Body of pancreas (tissue), 4 donors: ENCODE data around the gene MUS81. TPM values are rescaled to one million over a fixed set of nuclear protein-coding genes. Genes with fewer than 3 reads are reported as not detected.

Source experiments
- ATAC-seq: fragments of 150-250 bp; one replicate; pipeline ENCODE4 v1.9.1; 2016
- DNase-seq, 4 donors: peaks; one replicate each; pipeline ENCODE4 v3.0.0-alpha.2; 2019
- H3K27ac ChIP-seq, 4 donors: fragments of 200-600 bp; sonication (generic); 1 replicate in 3 of 4; 2 replicates in 1 of 4; pipeline versions ENCODE4 v1.5.1 to v1.6.1; 2016 to 2019; ENCODE audit warnings: mild to moderate bottlenecking in 1 of 4, mixed read lengths in 1 of 4, moderate library complexity in 1 of 4
- H3K27me3 ChIP-seq, 2 donors: fragments of 200-600 bp; sonication (generic); one replicate each; pipeline ENCODE4 v1.6.0; 2016; ENCODE audit warnings: mild to moderate bottlenecking in 1 of 2
- H3K36me3 ChIP-seq, 2 donors: fragments of 200-600 bp; sonication (generic); replicated peaks in 1 of 2; 2 replicates each; pipeline ENCODE4 v1.5.1; 2016; ENCODE audit warnings: low read depth in 2 of 2; ENCODE audit not compliant: insufficient read depth in 1 of 2
- H3K4me1 ChIP-seq: fragments of 200-600 bp; sonication (generic); one replicate; pipeline ENCODE4 v1.6.0; 2016
- H3K4me3 ChIP-seq, 2 donors: fragments of 200-600 bp; sonication (generic); 1 replicate in 1 of 2; 2 replicates in 1 of 2; pipeline ENCODE4 v1.5.1; 2016 to 2019
- H3K9me3 ChIP-seq, 3 donors: fragments of 200-600 bp; sonication (generic); 1 replicate in 2 of 3; 2 replicates in 1 of 3; pipeline ENCODE4 v1.5.1; 2016
- POLR2A ChIP-seq, 3 donors: fragments of 450-650 bp; IDR thresholded peaks; one replicate each; pipeline ENCODE4 v1.6.1; 2016; ENCODE audit warnings: antibody characterized with exemption in 3 of 3, mild to moderate bottlenecking in 2 of 3
- WGBS, 2 donors: methylation state at CpG; one replicate each; pipeline ENCODE4 v1.1.5; 2017; 5-methylcytosine and 5-hydroxymethylcytosine counted together
- intact Hi-C: fragments of 100-400 bp; cut with DNase I; formaldehyde crosslinking; loops from one replicate; pipeline ENCODE4 v1.15.1; 2023
- total RNA-seq, 2 donors: library from RNA; depleted of rRNA; stranded (reverse); fragments of >200 nt; gene quantifications; one replicate each; pipeline ENCODE4 v1.1.0, GENCODE V29; 2016
- TF ChIP-seq, protein P1 (sequence below), 7 experiments: fragments of 450-650 bp in 4 of 7; fragments of 200-600 bp in 3 of 7; sonication (generic) in 3 of 7; IDR thresholded peaks; one replicate each; pipeline ENCODE4 v1.5.1; 2016 to 2019; ENCODE audit warnings: antibody characterized with exemption in 7 of 7

The MUS81 gene
- total RNA-seq, 2 donors from 2014 or later: 38.2 to 40.5 TPM

GRCh38 chr11:65867284-65868071, 7.2 kb downstream of the MUS81 start:
- peaks cover 3 to 19% of the 10 kb centered on the region in 2 donors for H3K36me3 ChIP-seq
- intact Hi-C loops: no loop called here
- TF ChIP-seq, protein P1, sequence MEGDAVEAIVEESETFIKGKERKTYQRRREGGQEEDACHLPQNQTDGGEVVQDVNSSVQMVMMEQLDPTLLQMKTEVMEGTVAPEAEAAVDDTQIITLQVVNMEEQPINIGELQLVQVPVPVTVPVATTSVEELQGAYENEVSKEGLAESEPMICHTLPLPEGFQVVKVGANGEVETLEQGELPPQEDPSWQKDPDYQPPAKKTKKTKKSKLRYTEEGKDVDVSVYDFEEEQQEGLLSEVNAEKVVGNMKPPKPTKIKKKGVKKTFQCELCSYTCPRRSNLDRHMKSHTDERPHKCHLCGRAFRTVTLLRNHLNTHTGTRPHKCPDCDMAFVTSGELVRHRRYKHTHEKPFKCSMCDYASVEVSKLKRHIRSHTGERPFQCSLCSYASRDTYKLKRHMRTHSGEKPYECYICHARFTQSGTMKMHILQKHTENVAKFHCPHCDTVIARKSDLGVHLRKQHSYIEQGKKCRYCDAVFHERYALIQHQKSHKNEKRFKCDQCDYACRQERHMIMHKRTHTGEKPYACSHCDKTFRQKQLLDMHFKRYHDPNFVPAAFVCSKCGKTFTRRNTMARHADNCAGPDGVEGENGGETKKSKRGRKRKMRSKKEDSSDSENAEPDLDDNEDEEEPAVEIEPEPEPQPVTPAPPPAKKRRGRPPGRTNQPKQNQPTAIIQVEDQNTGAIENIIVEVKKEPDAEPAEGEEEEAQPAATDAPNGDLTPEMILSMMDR (IDR thresholded peaks at IDR 0.05): no peak
- no peak for TF ChIP-seq POLR2A (IDR thresholded peaks at IDR 0.05)
- DNase-seq (peak in 1 of 4 donors; percentile 9), ATAC-seq (no peak)
- no peak overlapping the region for H3K4me3 ChIP-seq
- no peaks in the 10 kb centered on the region for H3K9me3 ChIP-seq
- no peaks in the 10 kb centered on the region for H3K27me3 ChIP-seq
- H3K27ac ChIP-seq: no peak overlapping the region
- WGBS, 2 donors: 64 to 78% methylated on average over 13 to 29 of the region's 29 CpGs
- H3K4me1 ChIP-seq: peaks cover 10% of the 10 kb centered on the region

- intact Hi-C loops: no loop called here
- peak in 1 of 4 donors; percentile 16 for DNase-seq
- H3K4me1 ChIP-seq: peaks cover 15% of the 10 kb centered on the region
- H3K27me3 ChIP-seq: no peaks in the 10 kb centered on the region
- no peaks in the 10 kb centered on the region for H3K9me3 ChIP-seq
- peaks cover 3 to 18% of the 10 kb centered on the region in 2 donors for H3K36me3 ChIP-seq
- H3K4me3 ChIP-seq: no peak overlapping the region
- TF ChIP-seq, protein P1 (IDR thresholded peaks at IDR 0.05): no peak
- TF ChIP-seq POLR2A (IDR thresholded peaks at IDR 0.05): peak in 1 of 3 donors; percentile 4
- H3K27ac ChIP-seq: no peak overlapping the region
- WGBS, 2 donors: 62 to 81% methylated on average over 4 to 19 of the region's 19 CpGs
- no peak for ATAC-seq
Observed at GRCh38 chr11:65868076-65868667, 7.9 kb downstream of the MUS81 start.

DNA sequence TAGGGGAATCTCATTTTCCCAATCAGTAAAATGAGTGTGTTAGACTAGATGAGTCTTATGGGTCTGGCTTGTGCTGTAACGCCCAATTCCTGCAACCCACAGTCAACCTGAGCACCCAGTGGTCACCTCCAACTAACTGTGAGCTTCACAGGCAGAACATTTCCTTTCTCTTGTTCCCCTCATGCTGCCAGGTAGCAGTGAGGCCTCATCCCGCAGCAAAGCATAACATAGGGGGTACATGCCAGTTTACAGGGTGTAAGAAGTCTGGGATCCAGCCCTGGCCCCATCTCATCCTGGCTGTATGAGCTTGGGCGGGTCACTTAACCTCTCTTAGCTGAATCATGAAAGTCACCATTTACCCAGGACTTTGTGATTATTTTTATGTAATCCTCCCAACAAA, 8.7 kb downstream of the MUS81 start:
- ATAC-seq (no peak), DNase-seq (no peak)
- Histone ChIP-seq H3K4me3 (no peak overlapping the region), H3K36me3 (peaks cover 3 to 13% of the 10 kb centered on the region in 2 donors), H3K27me3 (no peaks in the 10 kb centered on the region), H3K4me1 (peaks cover 20% of the 10 kb centered on the region), H3K9me3 (no peaks in the 10 kb centered on the region), H3K27ac (no peak overlapping the region)
- WGBS, 2 donors: 69 to 82% methylated on average over 3 of the region's 3 CpGs
- intact Hi-C loops: no loop called here
- TF ChIP-seq, protein P1 (IDR thresholded peaks at IDR 0.05): no peak
- no peak for TF ChIP-seq POLR2A (IDR thresholded peaks at IDR 0.05)

DNA sequence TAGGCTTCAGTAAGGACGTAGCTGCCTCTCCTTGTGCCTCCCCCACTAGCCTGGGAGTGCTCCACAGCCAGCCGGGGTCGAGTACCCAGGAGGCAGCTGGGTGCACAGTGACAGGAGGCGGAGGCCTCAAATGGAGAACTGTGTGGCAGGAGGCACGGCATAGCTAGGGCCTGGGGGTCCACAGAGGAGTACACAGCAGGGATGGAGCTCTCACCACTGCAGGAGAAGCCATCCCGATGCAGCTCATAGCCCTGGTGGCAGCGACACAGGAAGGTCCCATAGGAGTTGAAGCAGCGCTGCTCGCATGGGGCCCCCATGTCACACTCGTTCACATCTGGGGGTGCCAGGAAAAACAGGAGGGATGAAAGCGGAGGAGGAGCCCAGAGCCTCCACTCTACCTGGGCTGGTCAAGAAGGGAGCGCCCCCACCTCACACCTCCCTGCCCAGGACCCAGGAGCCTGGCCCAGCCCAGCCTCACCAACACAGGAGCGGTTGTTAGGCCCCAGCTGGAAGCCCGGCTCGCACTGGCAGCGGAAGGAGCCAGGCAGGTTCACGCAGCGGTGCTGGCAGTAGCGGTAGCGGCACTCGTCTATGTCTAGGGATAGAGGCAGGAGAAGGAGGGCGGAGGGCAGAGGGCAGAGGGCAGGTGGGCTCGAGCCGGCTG, 9.5 kb downstream of the MUS81 start:
- Histone ChIP-seq H3K9me3 (no peaks in the 10 kb centered on the region), H3K27ac (no peak overlapping the region), H3K27me3 (no peaks in the 10 kb centered on the region), H3K36me3 (peaks cover 3 to 6% of the 10 kb centered on the region in 2 donors), H3K4me1 (peaks cover 25% of the 10 kb centered on the region), H3K4me3 (no peak overlapping the region)
- intact Hi-C loops: no loop called here
- DNase-seq (peak in 1 of 4 donors; percentile 12), ATAC-seq (no peak)
- TF ChIP-seq, protein P1 (IDR thresholded peaks at IDR 0.05): no peak
- TF ChIP-seq POLR2A (IDR thresholded peaks at IDR 0.05): no peak
- WGBS, 2 donors: 77 to 83% methylated on average over 16 to 24 of the region's 24 CpGs
